Measurements from ENCODE around the gene HSD3B2.

HSD3B2 gene

GRCh38 chr1:119404736-119405135 lies 10.2 kb upstream of the HSD3B2 start:
- DNase-seq = no peak

- no peak for DNase-seq
Observed at GRCh38 chr1:119409731-119410130, 5.2 kb upstream of the HSD3B2 start.

GRCh38 chr1:119410961-119411360 lies 4.0 kb upstream of the HSD3B2 start:
- DNase-seq = no peak

GRCh38 chr1:119416006-119416640 lies 1.2 kb downstream of the HSD3B2 start:
- no peak for DNase-seq

GRCh38 chr1:119419109-119419508 lies 4.2 kb downstream of the HSD3B2 start:
- DNase-seq = no peak

- no peak for DNase-seq
Observed at GRCh38 chr1:119420638-119421037, 5.7 kb downstream of the HSD3B2 start.

- no peak for DNase-seq
Observed at GRCh38 chr1:119422631-119423030, 7.7 kb downstream of the HSD3B2 start.

- DNase-seq = no peak
Observed at GRCh38 chr1:119428991-119429390, 14.0 kb downstream of the HSD3B2 start.

- no peak for DNase-seq
Observed at GRCh38 chr1:119429687-119430086, 14.7 kb downstream of the HSD3B2 start.

GRCh38 chr1:119430486-119430885 lies 15.5 kb downstream of the HSD3B2 start:
- no peak for DNase-seq

GRCh38 chr1:119431836-119432235 lies 16.9 kb downstream of the HSD3B2 start:
- DNase-seq = no peak

- DNase-seq = no peak
Observed at GRCh38 chr1:119435052-119435451, 20.1 kb downstream of the HSD3B2 start.

- no peak for DNase-seq
Observed at GRCh38 chr1:119438761-119439160, 23.8 kb downstream of the HSD3B2 start.

- DNase-seq = no peak
Observed at GRCh38 chr1:119440721-119441307, 25.9 kb downstream of the HSD3B2 start.

GRCh38 chr1:119442756-119443155 lies 27.8 kb downstream of the HSD3B2 start:
- DNase-seq = no peak

GRCh38 chr1:119446321-119446720 lies 31.4 kb downstream of the HSD3B2 start:
- no peak for DNase-seq

- DNase-seq = no peak
Observed at GRCh38 chr1:119447344-119448126, 32.6 kb downstream of the HSD3B2 start.

GRCh38 chr1:119448127-119448511 lies 33.2 kb downstream of the HSD3B2 start:
- no peak for DNase-seq

GRCh38 chr1:119449971-119450370 lies 35.0 kb downstream of the HSD3B2 start:
- DNase-seq = no peak

- no peak for DNase-seq
Observed at GRCh38 chr1:119451158-119451557, 36.2 kb downstream of the HSD3B2 start.

GRCh38 chr1:119452091-119452490 lies 37.1 kb downstream of the HSD3B2 start:
- DNase-seq = no peak

- no peak for DNase-seq
Observed at GRCh38 chr1:119453021-119453420, 38.1 kb downstream of the HSD3B2 start.

- no peak for DNase-seq
Observed at GRCh38 chr1:119462964-119463363, 48.0 kb downstream of the HSD3B2 start.

- no peak for DNase-seq
Observed at GRCh38 chr1:119463569-119463968, 48.6 kb downstream of the HSD3B2 start.
